A673 (cell line): ENCODE data around the gene ITSN1. TPM values are rescaled to one million over a fixed set of nuclear protein-coding genes. Genes with fewer than 3 reads are reported as not detected.

Source experiments
- BruUV-seq: library from RNA; stranded (reverse); fragments of 400-500 nt; replicated peaks from 2 replicates; lab custom pipeline; 2021; lab: Mats Ljungman, UMichigan
- CTCF ChIA-PET: fragments of 300-600 bp; sonication (Branson Sonifier 250); formaldehyde crosslinking; loops from one replicate; lab custom pipeline; 2022; ENCODE audit warnings: antibody characterized with exemption; lab: Charles Lee
- POLR2A ChIA-PET: fragments of 300-600 bp; sonication (Branson Sonifier 250); formaldehyde crosslinking; loops from one replicate; lab custom pipeline; 2022; ENCODE audit warnings: antibody characterized with exemption; ENCODE audit not compliant: low non-redundant PET; lab: Charles Lee
- DNase-seq: peaks from one replicate; pipeline ENCODE4 v3.0.0-alpha.2; 2015; ENCODE audit warnings: low spot score
- H3K27ac ChIP-seq: fragments of 200-600 bp; sonication (generic); 2 replicates; pipeline ENCODE4 v1.5.1; 2016; ENCODE audit warnings: mixed run types, low read depth, mild to moderate bottlenecking, mixed read lengths, antibody characterized with exemption, low read length; ENCODE audit not compliant: poor library complexity, severe bottlenecking
- H3K27me3 ChIP-seq: fragments of 200-600 bp; sonication (generic); replicated peaks from 2 replicates; pipeline ENCODE4 v1.6.1; 2017; ENCODE audit warnings: mixed run types, low read depth, mild to moderate bottlenecking, mixed read lengths, antibody characterized with exemption, low read length; ENCODE audit not compliant: insufficient read depth, poor library complexity
- H3K36me3 ChIP-seq: fragments of 200-600 bp; sonication (generic); 2 replicates; pipeline ENCODE4 v1.6.1; 2016; ENCODE audit warnings: mixed run types, mild to moderate bottlenecking, mixed read lengths, antibody characterized with exemption, low read length; ENCODE audit not compliant: insufficient read depth, poor library complexity, severe bottlenecking
- H3K4me1 ChIP-seq: fragments of 200-600 bp; sonication (generic); 2 replicates; pipeline ENCODE4 v1.6.1; 2017; ENCODE audit warnings: mixed run types, mild to moderate bottlenecking, mixed read lengths, antibody characterized with exemption, low read length; ENCODE audit not compliant: insufficient read depth, poor library complexity, severe bottlenecking
- H3K4me3 ChIP-seq: fragments of 200-600 bp; sonication (generic); 2 replicates; pipeline ENCODE4 v1.5.1; 2016; ENCODE audit warnings: low read depth, mixed run types, mild to moderate bottlenecking, mixed read lengths, low read length; ENCODE audit not compliant: poor library complexity, severe bottlenecking
- H3K9me3 ChIP-seq: fragments of 200-600 bp; sonication (generic); 2 replicates; pipeline ENCODE4 v1.6.1; 2016; ENCODE audit warnings: mixed run types, low read depth, mild to moderate bottlenecking, mixed read lengths, antibody characterized with exemption, low read length; ENCODE audit not compliant: poor library complexity, severe bottlenecking
- EZH2 ChIP-seq: fragments of 200-600 bp; sonication (generic); IDR thresholded peaks from 2 replicates; pipeline ENCODE4 v1.6.1; 2017; ENCODE audit warnings: borderline replicate concordance, low read depth, mild to moderate bottlenecking, mixed read lengths, antibody characterized with exemption, low read length; ENCODE audit not compliant: poor library complexity, severe bottlenecking
- intact Hi-C: fragments of 100-400 bp; cut with micrococcal nuclease; formaldehyde crosslinking; loops from one replicate; pipeline ENCODE4 v1.10.0; 2022; ENCODE audit not compliant: unreplicated experiment
- total RNA-seq: library from RNA; stranded (reverse); gene quantifications from 2 replicates; pipeline ENCODE4 v1.2.3, GENCODE V29; 2021
- TF ChIP-seq, protein P1 (sequence below): fragments of 300-800, 200-600 bp; sonication (generic); conservative IDR thresholded peaks from 2 replicates; pipeline ENCODE4 v1.5.1; 2017; ENCODE audit warnings: low read depth, mild to moderate bottlenecking, antibody characterized with exemption, low read length, moderate library complexity, mixed read lengths

Gene ITSN1
- total RNA-seq, 1 experiment from 2014 or later = 54.2 TPM

DNA sequence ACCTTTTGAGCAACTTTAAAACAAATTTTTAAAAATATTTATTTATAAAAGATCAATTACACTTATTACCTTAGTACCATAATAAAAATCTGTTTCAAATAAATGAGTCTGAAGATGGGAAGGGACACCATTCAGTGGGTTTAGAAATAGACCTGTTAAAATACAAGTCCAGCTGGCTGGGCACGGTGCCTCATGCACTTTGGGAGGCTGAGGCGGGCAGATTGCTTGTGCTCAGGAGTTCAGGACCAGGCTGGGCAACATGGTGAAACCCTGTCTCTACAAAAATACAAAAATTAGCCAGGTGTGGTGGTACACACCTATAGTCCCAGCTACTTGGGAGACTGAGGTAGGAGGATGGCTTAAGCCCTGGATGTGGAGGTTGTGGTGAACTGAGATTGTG lies 57.0 kb downstream of the ITSN1 start:
- Histone ChIP-seq H3K4me3 (no peak overlapping the region), H3K27ac (no peak overlapping the region), H3K9me3 (no peaks in the 10 kb centered on the region), H3K4me1 (peaks cover 4% of the 10 kb centered on the region), H3K36me3 (no peaks in the 10 kb centered on the region), H3K27me3 (no peaks in the 10 kb centered on the region)
- ChIA-PET CTCF (no interaction called here), POLR2A (interaction anchor here (0.6 kb wide), 1 partner anchor 81 kb away, joined by 3 read pairs; no protein-coding TSS in a partner anchor)
- DNase-seq = no peak
- intact Hi-C loops = no loop called here
- TF ChIP-seq, protein P1, sequence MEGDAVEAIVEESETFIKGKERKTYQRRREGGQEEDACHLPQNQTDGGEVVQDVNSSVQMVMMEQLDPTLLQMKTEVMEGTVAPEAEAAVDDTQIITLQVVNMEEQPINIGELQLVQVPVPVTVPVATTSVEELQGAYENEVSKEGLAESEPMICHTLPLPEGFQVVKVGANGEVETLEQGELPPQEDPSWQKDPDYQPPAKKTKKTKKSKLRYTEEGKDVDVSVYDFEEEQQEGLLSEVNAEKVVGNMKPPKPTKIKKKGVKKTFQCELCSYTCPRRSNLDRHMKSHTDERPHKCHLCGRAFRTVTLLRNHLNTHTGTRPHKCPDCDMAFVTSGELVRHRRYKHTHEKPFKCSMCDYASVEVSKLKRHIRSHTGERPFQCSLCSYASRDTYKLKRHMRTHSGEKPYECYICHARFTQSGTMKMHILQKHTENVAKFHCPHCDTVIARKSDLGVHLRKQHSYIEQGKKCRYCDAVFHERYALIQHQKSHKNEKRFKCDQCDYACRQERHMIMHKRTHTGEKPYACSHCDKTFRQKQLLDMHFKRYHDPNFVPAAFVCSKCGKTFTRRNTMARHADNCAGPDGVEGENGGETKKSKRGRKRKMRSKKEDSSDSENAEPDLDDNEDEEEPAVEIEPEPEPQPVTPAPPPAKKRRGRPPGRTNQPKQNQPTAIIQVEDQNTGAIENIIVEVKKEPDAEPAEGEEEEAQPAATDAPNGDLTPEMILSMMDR = no peak
- no peak for TF ChIP-seq EZH2
- BruUV-seq = no TSS peak

DNA sequence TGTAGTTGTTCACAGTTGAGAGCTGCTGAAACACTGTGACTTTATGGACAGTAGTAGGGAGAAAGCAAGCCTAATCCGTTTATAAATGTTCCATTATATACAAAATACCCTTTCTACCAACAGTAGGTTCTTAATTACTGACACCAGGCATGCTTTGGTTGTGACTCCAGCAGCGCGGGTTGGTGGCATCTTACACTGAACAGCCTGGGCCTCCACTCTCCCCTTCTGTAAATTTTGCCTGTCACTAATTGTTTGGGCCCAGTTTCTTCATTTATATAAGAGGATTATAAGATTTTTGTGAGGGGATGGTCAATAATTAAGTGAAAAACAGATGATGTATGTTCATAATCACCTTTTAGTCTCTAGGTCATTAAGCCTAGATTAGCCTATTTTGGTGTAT lies 58.2 kb downstream of the ITSN1 start:
- no TSS peak for BruUV-seq
- H3K4me3 ChIP-seq = no peak overlapping the region
- H3K27me3 ChIP-seq = no peaks in the 10 kb centered on the region
- peaks cover 4% of the 10 kb centered on the region for H3K4me1 ChIP-seq
- intact Hi-C loops = no loop called here
- CTCF ChIA-PET = no interaction called here
- H3K9me3 ChIP-seq = no peaks in the 10 kb centered on the region
- TF ChIP-seq, protein P1 = no peak
- TF ChIP-seq EZH2 = no peak
- DNase-seq = no peak
- no peaks in the 10 kb centered on the region for H3K36me3 ChIP-seq
- H3K27ac ChIP-seq = no peak overlapping the region
- POLR2A ChIA-PET = no interaction called here

DNA sequence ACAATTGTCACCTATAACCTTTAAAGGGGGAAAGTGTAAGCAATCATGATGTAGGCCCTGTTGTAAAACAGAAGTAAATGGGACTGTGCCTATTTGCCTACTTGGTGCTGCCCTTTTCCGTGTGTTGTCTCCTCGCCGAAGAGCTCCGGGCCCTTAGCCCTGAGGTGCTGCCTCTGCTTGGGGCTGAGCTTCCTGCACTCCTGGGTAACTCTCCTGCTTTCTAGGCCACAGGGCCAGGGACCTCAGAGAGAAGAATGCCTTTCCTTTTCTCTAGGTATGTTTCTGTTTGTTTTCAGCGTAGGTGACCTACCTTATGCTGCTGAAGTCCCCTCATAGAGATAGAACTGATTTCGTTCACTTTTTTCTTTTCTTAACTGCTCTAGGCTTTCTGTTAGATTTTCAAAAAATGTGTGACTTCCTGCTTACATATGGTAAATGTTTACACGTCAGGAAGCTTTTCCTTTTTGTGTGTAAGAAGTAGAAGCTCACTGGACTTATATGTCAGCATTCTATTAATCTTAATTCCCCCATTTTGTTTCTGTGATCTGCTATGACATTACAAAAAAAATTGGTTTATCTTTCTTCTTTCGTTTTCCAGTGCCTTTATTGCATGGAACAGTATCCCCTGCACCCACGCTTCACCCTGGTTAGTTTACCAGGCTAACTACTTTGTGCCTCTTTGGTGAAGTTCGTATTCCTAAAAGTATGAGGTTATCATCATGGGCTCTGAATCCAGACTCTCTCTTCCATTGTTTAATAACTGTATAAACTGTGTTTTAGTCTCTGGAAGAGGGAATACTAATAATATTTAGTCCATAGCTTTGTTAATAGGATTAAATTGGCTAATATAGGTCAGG lies 61.7 kb downstream of the ITSN1 start:
- H3K4me3 ChIP-seq = no peak overlapping the region
- TF ChIP-seq EZH2 = no peak
- TF ChIP-seq, protein P1 = no peak
- no peaks in the 10 kb centered on the region for H3K36me3 ChIP-seq
- ChIA-PET CTCF (no interaction called here), POLR2A (interaction anchor here (0.6 kb wide), 1 partner anchor 431 kb away, joined by 31 read pairs; no protein-coding TSS in a partner anchor)
- H3K27me3 ChIP-seq = no peaks in the 10 kb centered on the region
- H3K4me1 ChIP-seq = no peaks in the 10 kb centered on the region
- intact Hi-C loops = no loop called here
- BruUV-seq = no TSS peak
- H3K9me3 ChIP-seq = peaks cover 16% of the 10 kb centered on the region
- peak overlapping the region; percentile 12 for H3K27ac ChIP-seq
- no peak for DNase-seq
